ENCODE measurements around the gene MLLT11. TPM values are rescaled to one million over a fixed set of nuclear protein-coding genes. Genes with fewer than 3 reads are reported as not detected.

MLLT11 gene
- total RNA-seq, 1 experiment from 2014 or later, result 1.5 TPM

DNA sequence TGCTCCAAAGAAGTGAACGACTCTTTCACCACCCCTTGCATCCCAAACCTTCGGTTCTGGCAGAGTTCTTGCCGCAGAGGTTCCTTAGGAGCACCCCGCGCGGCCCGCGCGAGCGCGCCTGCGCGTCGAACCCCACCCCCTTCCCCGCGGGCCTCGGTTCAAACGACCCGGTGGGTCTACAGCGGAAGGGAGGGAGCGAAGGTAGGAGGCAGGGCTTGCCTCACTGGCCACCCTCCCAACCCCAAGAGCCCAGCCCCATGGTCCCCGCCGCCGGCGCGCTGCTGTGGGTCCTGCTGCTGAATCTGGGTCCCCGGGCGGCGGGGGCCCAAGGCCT is 12.6 kb upstream of the MLLT11 start, which contains the start of gene C1orf56:
Gene C1orf56 (plus strand): TSS at position 161 of the 334 bp plus-strand sequence. CDS start 97 bp downstream, at position 258.
- no peaks in the 10 kb centered on the region for H3K27me3 Mint-ChIP-seq (ENCODE audit: unreplicated experiment)
- intact Hi-C loops (cut with micrococcal nuclease; ENCODE audit: unreplicated experiment), result no loop called here
- H3K27ac Mint-ChIP-seq (ENCODE audit: unreplicated experiment), result peak within 1 kb of the TSS; percentile 57
- TF ChIP-seq, protein P1, sequence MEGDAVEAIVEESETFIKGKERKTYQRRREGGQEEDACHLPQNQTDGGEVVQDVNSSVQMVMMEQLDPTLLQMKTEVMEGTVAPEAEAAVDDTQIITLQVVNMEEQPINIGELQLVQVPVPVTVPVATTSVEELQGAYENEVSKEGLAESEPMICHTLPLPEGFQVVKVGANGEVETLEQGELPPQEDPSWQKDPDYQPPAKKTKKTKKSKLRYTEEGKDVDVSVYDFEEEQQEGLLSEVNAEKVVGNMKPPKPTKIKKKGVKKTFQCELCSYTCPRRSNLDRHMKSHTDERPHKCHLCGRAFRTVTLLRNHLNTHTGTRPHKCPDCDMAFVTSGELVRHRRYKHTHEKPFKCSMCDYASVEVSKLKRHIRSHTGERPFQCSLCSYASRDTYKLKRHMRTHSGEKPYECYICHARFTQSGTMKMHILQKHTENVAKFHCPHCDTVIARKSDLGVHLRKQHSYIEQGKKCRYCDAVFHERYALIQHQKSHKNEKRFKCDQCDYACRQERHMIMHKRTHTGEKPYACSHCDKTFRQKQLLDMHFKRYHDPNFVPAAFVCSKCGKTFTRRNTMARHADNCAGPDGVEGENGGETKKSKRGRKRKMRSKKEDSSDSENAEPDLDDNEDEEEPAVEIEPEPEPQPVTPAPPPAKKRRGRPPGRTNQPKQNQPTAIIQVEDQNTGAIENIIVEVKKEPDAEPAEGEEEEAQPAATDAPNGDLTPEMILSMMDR (IDR thresholded peaks at IDR 0.05; ENCODE audit: unreplicated experiment), result no peak
- peak within 1 kb of the TSS; percentile 85 for H3K4me3 Mint-ChIP-seq (ENCODE audit: low read depth, unreplicated experiment)
- H3K4me1 Mint-ChIP-seq (ENCODE audit: low read depth, unreplicated experiment), result no peaks in the 10 kb centered on the region
- DNase-seq, result peak; percentile 72
- no TSS peak for BruUV-seq (replicated peaks)
- CTCF ChIA-PET, result interaction anchor here (0.6 to 1.5 kb wide), 9 partner anchors 8 to 42 kb away, joined by 3 to 13 read pairs (median 5); partner anchors contain the start of genes CDC42SE1, GABPB2, MINDY1 and MLLT11
- H3K9me3 Mint-ChIP-seq (ENCODE audit: low read depth, unreplicated experiment), result no peaks in the 10 kb centered on the region
- peaks cover 47% of the 10 kb centered on the region for H3K36me3 Mint-ChIP-seq (ENCODE audit: insufficient read depth, unreplicated experiment)

DNA sequence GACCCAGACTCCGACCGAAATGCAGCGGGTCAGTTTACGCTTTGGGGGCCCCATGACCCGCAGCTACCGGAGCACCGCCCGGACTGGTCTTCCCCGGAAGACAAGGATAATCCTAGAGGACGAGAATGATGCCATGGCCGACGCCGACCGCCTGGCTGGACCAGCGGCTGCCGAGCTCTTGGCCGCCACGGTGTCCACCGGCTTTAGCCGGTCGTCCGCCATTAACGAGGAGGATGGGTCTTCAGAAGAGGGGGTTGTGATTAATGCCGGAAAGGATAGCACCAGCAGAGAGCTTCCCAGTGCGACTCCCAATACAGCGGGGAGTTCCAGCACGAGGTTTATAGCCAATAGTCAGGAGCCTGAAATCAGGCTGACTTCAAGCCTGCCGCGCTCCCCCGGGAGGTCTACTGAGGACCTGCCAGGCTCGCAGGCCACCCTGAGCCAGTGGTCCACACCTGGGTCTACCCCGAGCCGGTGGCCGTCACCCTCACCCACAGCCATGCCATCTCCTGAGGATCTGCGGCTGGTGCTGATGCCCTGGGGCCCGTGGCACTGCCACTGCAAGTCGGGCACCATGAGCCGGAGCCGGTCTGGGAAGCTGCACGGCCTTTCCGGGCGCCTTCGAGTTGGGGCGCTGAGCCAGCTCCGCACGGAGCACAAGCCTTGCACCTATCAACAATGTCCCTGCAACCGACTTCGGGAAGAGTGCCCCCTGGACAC is 12.1 kb upstream of the MLLT11 start:
- intact Hi-C loops (cut with micrococcal nuclease; ENCODE audit: unreplicated experiment), result no loop called here
- TSS peak; percentile 71 for BruUV-seq (replicated peaks)
- Mint-ChIP-seq H3K36me3 (ENCODE audit: insufficient read depth, unreplicated experiment) (peaks cover 52% of the 10 kb centered on the region), H3K4me1 (ENCODE audit: low read depth, unreplicated experiment) (no peaks in the 10 kb centered on the region), H3K4me3 (ENCODE audit: low read depth, unreplicated experiment) (peak overlapping the region; percentile 85), H3K27ac (ENCODE audit: unreplicated experiment) (peak overlapping the region; percentile 57), H3K27me3 (ENCODE audit: unreplicated experiment) (no peaks in the 10 kb centered on the region), H3K9me3 (ENCODE audit: low read depth, unreplicated experiment) (no peaks in the 10 kb centered on the region)
- peak; percentile 79 for DNase-seq
- TF ChIP-seq, protein P1 (IDR thresholded peaks at IDR 0.05; ENCODE audit: unreplicated experiment), result peak; percentile 71
- CTCF ChIA-PET, result interaction anchor here (0.5 to 1.5 kb wide), 11 partner anchors 8 to 172 kb away, joined by 3 to 13 read pairs (median 5); partner anchors contain the start of genes ANXA9, ARNT, CDC42SE1 and GABPB2

DNA sequence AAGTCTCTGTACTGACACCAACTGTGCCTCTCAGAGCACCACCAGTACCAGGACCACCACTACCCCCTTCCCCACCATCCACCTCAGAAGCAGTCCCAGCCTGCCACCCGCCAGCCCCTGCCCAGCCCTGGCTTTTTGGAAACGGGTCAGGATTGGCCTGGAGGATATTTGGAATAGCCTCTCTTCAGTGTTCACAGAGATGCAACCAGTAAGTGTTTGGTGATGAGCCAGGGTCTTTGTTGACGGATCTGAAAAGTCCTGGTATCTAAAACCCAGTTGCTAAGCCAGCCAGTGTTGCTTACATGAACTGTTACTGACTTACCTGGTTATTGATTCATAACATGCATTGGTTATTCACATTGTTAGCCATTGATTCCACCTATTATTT is 11.6 kb upstream of the MLLT11 start:
- BruUV-seq (replicated peaks), result no TSS peak
- CTCF ChIA-PET, result interaction anchor here (0.7 to 1.5 kb wide), 7 partner anchors 10 to 66 kb away, joined by 3 to 13 read pairs (median 5); partner anchors contain the start of genes ANXA9, CDC42SE1, GABPB2 and MINDY1
- peak overlapping the region; percentile 85 for H3K4me3 Mint-ChIP-seq (ENCODE audit: low read depth, unreplicated experiment)
- H3K27ac Mint-ChIP-seq (ENCODE audit: unreplicated experiment), result peak overlapping the region; percentile 57
- H3K36me3 Mint-ChIP-seq (ENCODE audit: insufficient read depth, unreplicated experiment), result peaks cover 58% of the 10 kb centered on the region
- TF ChIP-seq, protein P1 (IDR thresholded peaks at IDR 0.05; ENCODE audit: unreplicated experiment), result no peak
- H3K4me1 Mint-ChIP-seq (ENCODE audit: low read depth, unreplicated experiment), result no peaks in the 10 kb centered on the region
- no peaks in the 10 kb centered on the region for H3K27me3 Mint-ChIP-seq (ENCODE audit: unreplicated experiment)
- intact Hi-C loops (cut with micrococcal nuclease; ENCODE audit: unreplicated experiment), result no loop called here
- DNase-seq, result no peak
- no peaks in the 10 kb centered on the region for H3K9me3 Mint-ChIP-seq (ENCODE audit: low read depth, unreplicated experiment)

DNA sequence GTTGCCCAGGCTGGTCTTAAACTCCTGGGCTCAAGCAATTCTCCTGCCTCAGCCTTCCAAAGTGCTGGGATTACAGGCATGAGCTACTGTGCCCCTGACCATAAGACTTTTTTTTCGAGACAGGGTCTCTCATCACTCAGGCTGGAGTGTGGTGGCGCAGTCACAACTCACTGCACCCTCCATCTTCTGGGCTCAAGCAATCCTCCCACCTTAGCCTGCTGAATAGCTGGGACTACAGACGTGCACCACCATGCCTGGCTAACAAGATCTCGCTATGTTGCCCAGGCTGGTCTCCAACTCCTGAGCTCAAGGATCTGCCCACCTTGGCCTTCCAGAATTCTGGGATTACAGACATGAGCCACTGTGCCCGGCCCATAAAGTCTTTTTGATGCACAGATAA is 10.7 kb upstream of the MLLT11 start:
- intact Hi-C loops (cut with micrococcal nuclease; ENCODE audit: unreplicated experiment), result no loop called here
- no peaks in the 10 kb centered on the region for H3K27me3 Mint-ChIP-seq (ENCODE audit: unreplicated experiment)
- H3K4me3 Mint-ChIP-seq (ENCODE audit: low read depth, unreplicated experiment), result no peak overlapping the region
- no TSS peak for BruUV-seq (replicated peaks)
- H3K4me1 Mint-ChIP-seq (ENCODE audit: low read depth, unreplicated experiment), result peaks cover under 1% of the 10 kb centered on the region
- DNase-seq, result no peak
- H3K9me3 Mint-ChIP-seq (ENCODE audit: low read depth, unreplicated experiment), result no peaks in the 10 kb centered on the region
- TF ChIP-seq, protein P1 (IDR thresholded peaks at IDR 0.05; ENCODE audit: unreplicated experiment), result no peak
- no peak overlapping the region for H3K27ac Mint-ChIP-seq (ENCODE audit: unreplicated experiment)
- CTCF ChIA-PET, result no interaction called here
- H3K36me3 Mint-ChIP-seq (ENCODE audit: insufficient read depth, unreplicated experiment), result peaks cover 66% of the 10 kb centered on the region
